ENCODE measurements around the gene LRP1B.

Gene LRP1B

GRCh38 chr2:141618457-141618856 is 512.4 kb downstream of the LRP1B start:
- Histone ChIP-seq H3K27me3 (ENCODE audit: insufficient read depth, low read depth) (no peaks in the 10 kb centered on the region), H3K79me2 (ENCODE audit: insufficient read depth, low read depth) (no peaks in the 10 kb centered on the region), H3K9ac (no peak overlapping the region), H3K4me1 (ENCODE audit: low read depth, poor library complexity, severe bottlenecking) (no peaks in the 10 kb centered on the region), H4K20me1 (ENCODE audit: insufficient read depth) (no peaks in the 10 kb centered on the region), H3K27ac (no peak overlapping the region), H3K4me2 (no peak overlapping the region), H3K36me3 (ENCODE audit: insufficient read depth) (no peaks in the 10 kb centered on the region), H2AFZ (ENCODE audit: low read depth) (no peak overlapping the region), H3K4me3 (IDR thresholded peaks at IDR 0.05; ENCODE audit: insufficient read depth, low read depth, low read length) (no peak overlapping the region)
- TF ChIP-seq, protein P1, sequence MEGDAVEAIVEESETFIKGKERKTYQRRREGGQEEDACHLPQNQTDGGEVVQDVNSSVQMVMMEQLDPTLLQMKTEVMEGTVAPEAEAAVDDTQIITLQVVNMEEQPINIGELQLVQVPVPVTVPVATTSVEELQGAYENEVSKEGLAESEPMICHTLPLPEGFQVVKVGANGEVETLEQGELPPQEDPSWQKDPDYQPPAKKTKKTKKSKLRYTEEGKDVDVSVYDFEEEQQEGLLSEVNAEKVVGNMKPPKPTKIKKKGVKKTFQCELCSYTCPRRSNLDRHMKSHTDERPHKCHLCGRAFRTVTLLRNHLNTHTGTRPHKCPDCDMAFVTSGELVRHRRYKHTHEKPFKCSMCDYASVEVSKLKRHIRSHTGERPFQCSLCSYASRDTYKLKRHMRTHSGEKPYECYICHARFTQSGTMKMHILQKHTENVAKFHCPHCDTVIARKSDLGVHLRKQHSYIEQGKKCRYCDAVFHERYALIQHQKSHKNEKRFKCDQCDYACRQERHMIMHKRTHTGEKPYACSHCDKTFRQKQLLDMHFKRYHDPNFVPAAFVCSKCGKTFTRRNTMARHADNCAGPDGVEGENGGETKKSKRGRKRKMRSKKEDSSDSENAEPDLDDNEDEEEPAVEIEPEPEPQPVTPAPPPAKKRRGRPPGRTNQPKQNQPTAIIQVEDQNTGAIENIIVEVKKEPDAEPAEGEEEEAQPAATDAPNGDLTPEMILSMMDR (conservative IDR thresholded peaks at IDR 0.05; ENCODE audit: low read depth, low read length), result no peak

- H4K20me1 ChIP-seq (ENCODE audit: insufficient read depth), result no peaks in the 10 kb centered on the region
- H3K27ac ChIP-seq, result no peak overlapping the region
- H3K27me3 ChIP-seq (ENCODE audit: insufficient read depth, low read depth), result no peaks in the 10 kb centered on the region
- H3K4me1 ChIP-seq (ENCODE audit: low read depth, poor library complexity, severe bottlenecking), result no peaks in the 10 kb centered on the region
- TF ChIP-seq, protein P1 (conservative IDR thresholded peaks at IDR 0.05; ENCODE audit: low read depth, low read length), result no peak
- no peak overlapping the region for H2AFZ ChIP-seq (ENCODE audit: low read depth)
- no peak overlapping the region for H3K4me2 ChIP-seq
- H3K79me2 ChIP-seq (ENCODE audit: insufficient read depth, low read depth), result no peaks in the 10 kb centered on the region
- no peaks in the 10 kb centered on the region for H3K36me3 ChIP-seq (ENCODE audit: insufficient read depth)
- H3K4me3 ChIP-seq (IDR thresholded peaks at IDR 0.05; ENCODE audit: insufficient read depth, low read depth, low read length), result no peak overlapping the region
- no peak overlapping the region for H3K9ac ChIP-seq
Observed at GRCh38 chr2:141611981-141612380, 518.8 kb downstream of the LRP1B start.

- no peak overlapping the region for H2AFZ ChIP-seq (ENCODE audit: low read depth)
- H3K27me3 ChIP-seq (ENCODE audit: insufficient read depth, low read depth), result no peaks in the 10 kb centered on the region
- H3K4me3 ChIP-seq (IDR thresholded peaks at IDR 0.05; ENCODE audit: insufficient read depth, low read depth, low read length), result no peak overlapping the region
- no peaks in the 10 kb centered on the region for H3K4me1 ChIP-seq (ENCODE audit: low read depth, poor library complexity, severe bottlenecking)
- H3K27ac ChIP-seq, result no peak overlapping the region
- H3K79me2 ChIP-seq (ENCODE audit: insufficient read depth, low read depth), result no peaks in the 10 kb centered on the region
- H3K4me2 ChIP-seq, result no peak overlapping the region
- no peak overlapping the region for H3K9ac ChIP-seq
- TF ChIP-seq, protein P1 (conservative IDR thresholded peaks at IDR 0.05; ENCODE audit: low read depth, low read length), result no peak
- no peaks in the 10 kb centered on the region for H3K36me3 ChIP-seq (ENCODE audit: insufficient read depth)
- no peaks in the 10 kb centered on the region for H4K20me1 ChIP-seq (ENCODE audit: insufficient read depth)
Observed at GRCh38 chr2:141611176-141611571, 519.6 kb downstream of the LRP1B start.

GRCh38 chr2:141610564-141611175 is 520.1 kb downstream of the LRP1B start:
- no peak overlapping the region for H3K27ac ChIP-seq
- no peaks in the 10 kb centered on the region for H3K4me1 ChIP-seq (ENCODE audit: low read depth, poor library complexity, severe bottlenecking)
- no peak overlapping the region for H3K4me2 ChIP-seq

More at GRCh38 chr2:141610564-141611175, 520.1 kb downstream of the LRP1B start:
- TF ChIP-seq, protein P1 (conservative IDR thresholded peaks at IDR 0.05; ENCODE audit: low read depth, low read length), result no peak
- Histone ChIP-seq H3K9ac (no peak overlapping the region), H3K36me3 (ENCODE audit: insufficient read depth) (no peaks in the 10 kb centered on the region), H3K27me3 (ENCODE audit: insufficient read depth, low read depth) (no peaks in the 10 kb centered on the region), H3K4me3 (IDR thresholded peaks at IDR 0.05; ENCODE audit: insufficient read depth, low read depth, low read length) (no peak overlapping the region), H2AFZ (ENCODE audit: low read depth) (no peak overlapping the region), H3K79me2 (ENCODE audit: insufficient read depth, low read depth) (no peaks in the 10 kb centered on the region), H4K20me1 (ENCODE audit: insufficient read depth) (no peaks in the 10 kb centered on the region)

Measured in KMS-11 (cell line).